C4-2B (cell line): Measurements from ENCODE around the gene GNAI2.

ENCODE experiments used
- H3K27ac ChIP-seq: fragments of 450-650 bp; 2 replicates; pipeline ENCODE4 v1.5.1; 2017
- ZFX ChIP-seq: fragments of 450-650 bp; IDR thresholded peaks from 2 replicates; pipeline ENCODE4 v1.6.1; 2017
- TF ChIP-seq, protein P1 (sequence below): fragments of 450-650 bp; conservative IDR thresholded peaks from 2 replicates; pipeline ENCODE4 v1.5.1; 2017; ENCODE audit warnings: mild to moderate bottlenecking

Gene GNAI2

DNA sequence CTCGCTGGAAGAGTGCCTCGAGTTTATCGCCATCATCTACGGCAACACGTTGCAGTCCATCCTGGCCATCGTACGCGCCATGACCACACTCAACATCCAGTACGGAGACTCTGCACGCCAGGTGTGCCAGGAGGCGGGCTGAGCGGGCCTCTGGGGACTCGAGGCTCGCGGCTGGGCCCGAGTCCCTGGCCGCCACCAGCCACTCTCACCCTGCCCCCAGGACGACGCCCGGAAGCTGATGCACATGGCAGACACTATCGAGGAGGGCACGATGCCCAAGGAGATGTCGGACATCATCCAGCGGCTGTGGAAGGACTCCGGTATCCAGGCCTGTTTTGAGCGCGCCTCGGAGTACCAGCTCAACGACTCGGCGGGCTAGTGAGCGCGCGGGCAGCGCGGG is 42.7 kb upstream of the GNAI2 start:
- H3K27ac ChIP-seq = no peak overlapping the region
- TF ChIP-seq, protein P1, sequence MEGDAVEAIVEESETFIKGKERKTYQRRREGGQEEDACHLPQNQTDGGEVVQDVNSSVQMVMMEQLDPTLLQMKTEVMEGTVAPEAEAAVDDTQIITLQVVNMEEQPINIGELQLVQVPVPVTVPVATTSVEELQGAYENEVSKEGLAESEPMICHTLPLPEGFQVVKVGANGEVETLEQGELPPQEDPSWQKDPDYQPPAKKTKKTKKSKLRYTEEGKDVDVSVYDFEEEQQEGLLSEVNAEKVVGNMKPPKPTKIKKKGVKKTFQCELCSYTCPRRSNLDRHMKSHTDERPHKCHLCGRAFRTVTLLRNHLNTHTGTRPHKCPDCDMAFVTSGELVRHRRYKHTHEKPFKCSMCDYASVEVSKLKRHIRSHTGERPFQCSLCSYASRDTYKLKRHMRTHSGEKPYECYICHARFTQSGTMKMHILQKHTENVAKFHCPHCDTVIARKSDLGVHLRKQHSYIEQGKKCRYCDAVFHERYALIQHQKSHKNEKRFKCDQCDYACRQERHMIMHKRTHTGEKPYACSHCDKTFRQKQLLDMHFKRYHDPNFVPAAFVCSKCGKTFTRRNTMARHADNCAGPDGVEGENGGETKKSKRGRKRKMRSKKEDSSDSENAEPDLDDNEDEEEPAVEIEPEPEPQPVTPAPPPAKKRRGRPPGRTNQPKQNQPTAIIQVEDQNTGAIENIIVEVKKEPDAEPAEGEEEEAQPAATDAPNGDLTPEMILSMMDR = no peak
- TF ChIP-seq ZFX = no peak

DNA sequence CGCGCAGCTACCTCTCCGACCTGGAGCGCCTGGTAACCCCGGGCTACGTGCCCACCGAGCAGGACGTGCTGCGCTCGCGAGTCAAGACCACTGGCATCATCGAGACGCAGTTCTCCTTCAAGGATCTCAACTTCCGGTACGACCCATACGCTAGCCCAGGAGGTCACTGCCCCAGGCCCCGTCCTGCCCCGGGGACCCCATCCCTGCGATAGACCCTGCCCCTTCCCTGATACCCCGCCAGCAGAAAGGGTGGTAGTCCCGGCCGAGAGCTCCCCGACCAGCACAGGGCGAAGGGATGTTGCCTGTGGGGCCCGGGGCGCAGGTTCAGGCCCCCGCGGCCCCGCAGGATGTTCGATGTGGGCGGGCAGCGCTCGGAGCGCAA is 42.3 kb upstream of the GNAI2 start:
- H3K27ac ChIP-seq = no peak overlapping the region
- TF ChIP-seq ZFX = no peak
- TF ChIP-seq, protein P1 = no peak

DNA sequence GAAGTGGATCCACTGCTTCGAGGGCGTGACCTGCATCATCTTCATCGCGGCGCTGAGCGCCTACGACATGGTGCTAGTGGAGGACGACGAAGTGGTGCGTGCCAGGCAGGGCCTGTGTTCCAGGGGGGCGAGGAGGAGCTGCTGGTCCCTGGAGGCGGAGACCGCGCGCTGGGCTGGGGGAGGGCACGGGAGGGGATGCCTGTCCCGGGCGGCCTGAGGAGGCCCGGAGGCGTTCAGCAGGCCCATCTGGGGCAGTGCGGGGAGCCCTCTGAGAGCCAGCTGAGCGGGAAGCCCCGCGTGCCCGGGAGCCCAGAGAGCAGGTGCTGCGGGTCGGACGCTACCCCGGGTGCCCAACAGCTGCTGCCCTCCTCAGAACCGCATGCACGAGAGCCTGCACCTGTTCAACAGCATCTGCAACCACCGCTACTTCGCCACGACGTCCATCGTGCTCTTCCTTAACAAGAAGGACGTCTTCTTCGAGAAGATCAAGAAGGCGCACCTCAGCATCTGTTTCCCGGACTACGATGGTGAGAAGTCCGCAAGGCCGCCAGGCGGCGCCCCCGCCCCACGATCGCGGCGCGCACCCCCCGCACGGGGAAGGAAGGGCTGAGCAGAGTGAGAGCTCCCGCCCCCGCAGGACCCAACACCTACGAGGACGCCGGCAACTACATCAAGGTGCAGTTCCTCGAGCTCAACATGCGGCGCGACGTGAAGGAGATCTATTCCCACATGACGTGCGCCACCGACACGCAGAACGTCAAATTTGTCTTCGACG is 41.7 kb upstream of the GNAI2 start:
- no peak overlapping the region for H3K27ac ChIP-seq
- no peak for TF ChIP-seq ZFX
- TF ChIP-seq, protein P1 = peak; percentile 61

DNA sequence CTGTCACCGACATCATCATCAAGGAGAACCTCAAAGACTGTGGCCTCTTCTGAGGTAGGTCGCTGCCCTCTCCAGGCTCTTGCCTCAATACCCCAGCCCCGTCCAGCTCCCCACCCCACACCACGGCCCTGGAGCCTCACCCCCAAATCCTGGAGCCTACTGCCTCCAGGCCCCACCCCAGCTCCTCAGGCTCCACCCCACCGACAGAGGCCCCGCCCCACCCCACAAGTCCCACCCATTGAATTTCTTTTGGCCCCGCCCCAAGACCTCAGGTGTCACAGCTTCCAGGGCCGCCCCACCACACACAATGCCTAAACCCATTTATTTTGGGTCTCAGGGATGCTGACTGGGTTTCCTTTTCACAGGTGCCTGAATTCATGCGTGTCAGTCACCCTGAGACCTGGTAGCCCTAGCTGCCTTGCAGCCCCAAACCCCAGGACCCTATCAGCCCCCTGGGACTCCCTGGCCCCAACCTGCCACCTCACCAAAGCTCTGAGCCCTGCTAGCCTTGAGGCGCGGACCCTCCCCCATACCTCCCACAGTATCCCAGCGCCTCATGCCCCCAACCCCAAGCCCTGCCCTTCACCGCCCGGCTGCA is 41.0 kb upstream of the GNAI2 start:
- no peak overlapping the region for H3K27ac ChIP-seq
- TF ChIP-seq ZFX = no peak
- TF ChIP-seq, protein P1 = no peak

DNA sequence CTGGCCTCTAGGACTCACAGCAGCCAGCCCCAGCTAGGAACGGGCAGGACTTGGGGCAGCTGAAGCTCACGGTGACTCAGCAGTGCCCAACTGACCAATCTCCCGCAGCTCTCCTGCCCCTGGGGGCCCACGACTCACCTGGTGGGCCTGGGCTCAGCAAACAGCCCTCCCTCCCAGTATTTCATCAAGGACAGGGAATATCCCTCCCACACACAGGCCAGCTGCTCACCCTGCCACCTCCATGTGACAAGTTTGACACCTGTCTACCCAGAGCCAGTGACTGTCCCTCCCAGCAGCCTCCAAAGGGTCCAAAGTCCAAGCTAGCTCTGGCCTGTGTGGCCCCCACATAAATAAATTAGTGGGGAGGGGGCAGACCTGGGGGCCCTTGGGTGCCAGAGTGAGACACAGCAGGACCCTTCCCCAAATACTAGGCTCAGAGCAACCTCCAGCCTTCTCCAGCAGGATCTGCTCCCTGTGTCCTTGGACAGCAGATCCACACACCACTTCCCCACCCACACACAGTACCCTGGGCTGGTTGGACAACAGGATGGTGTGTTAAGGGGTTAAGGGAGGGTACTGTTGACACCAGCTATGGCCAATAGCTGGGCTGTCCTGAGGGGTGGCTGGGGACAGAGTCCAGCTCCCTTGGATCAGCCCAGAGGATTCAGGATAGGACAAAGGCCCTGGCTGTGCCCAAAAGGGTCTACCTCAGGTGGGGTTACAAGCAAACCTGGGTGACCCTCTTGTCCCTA is 40.3 kb upstream of the GNAI2 start:
- no peak overlapping the region for H3K27ac ChIP-seq
- no peak for TF ChIP-seq ZFX
- TF ChIP-seq, protein P1 = no peak

DNA sequence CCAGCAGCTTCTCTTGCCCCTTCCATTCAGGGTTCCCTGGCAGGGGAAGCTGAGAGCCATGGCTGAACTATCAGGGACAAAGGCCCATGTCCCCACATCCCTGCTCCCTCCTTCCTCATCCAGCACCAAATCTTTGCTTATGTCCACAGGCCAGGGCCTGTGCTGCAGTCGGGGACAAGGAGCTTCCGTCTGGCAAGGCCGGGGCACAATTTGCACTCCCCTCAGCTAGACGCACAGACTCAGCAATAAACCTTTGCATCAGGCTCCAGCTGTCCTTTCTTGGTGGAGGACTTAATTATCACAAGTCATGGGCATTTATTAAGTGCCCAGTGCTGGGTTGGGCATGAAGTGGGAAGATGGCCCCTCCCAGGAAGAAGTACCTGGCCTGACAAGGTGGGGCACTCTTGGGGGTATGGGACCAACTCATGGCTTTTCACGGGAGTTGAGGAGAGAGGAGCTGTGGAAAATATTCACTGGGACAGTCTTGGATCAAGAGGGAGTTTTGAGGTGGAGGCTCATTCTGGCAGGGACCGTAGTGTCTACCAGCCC is 39.7 kb upstream of the GNAI2 start:
- TF ChIP-seq, protein P1 = no peak
- no peak for TF ChIP-seq ZFX
- H3K27ac ChIP-seq = no peak overlapping the region
